GM19372 (cell line): ENCODE measurements around the gene CERS4.

Experiments
- ATAC-seq: cut with Tn5 transposase; IDR thresholded peaks from one replicate; pipeline ENCODE4 v1.9.1; 2021; ENCODE audit warnings: mild to moderate bottlenecking, low read depth, moderate library complexity; ENCODE audit not compliant: unreplicated experiment

Gene CERS4

DNA sequence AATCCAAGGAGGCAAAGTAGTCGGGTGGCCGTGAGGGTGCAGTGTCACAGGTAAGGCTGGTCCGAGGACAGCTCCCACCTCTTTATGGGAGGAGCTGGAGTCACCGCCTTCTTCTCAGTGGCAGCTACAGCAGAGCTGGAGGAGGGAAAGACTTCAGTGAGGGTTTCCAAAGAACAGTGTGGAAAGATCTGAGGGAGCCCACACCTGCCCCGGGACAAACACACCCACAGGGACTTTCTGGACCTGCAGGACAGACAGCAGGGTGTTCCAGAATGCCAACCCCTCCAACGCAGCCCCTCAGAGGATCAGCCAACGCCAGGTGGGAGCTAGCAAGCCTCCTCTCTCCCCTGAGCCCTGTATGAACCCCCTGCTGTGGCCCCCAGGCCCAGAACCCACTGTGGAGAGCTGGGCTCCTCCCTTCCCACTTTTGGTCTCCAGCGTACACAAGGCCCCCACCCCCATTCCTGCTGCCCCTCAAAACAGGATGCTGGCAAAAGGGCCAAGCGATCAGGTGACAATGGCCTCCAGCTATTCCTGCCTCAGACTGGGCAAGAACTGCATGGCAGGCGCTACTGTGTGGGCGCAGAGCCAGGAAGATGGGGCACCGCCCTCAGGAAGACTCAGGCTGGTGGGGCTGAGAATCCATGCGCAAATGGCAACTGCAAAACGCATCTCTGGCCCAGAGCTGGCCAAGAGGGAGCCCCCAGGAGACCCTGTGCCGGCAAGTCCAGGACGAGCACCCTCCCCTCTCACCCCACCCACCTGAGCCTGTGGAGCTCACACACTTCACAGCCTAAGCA, 102.5 kb downstream of the CERS4 start:
- ATAC-seq = no peak
